ENCODE data around the gene TBX19. TPM values are rescaled to one million over a fixed set of nuclear protein-coding genes. Genes with fewer than 3 reads are reported as not detected.
A peak's percentile ranks its signal among the peaks of the same experiment; 100 is the strongest.

Gene TBX19
- total RNA-seq, 1 experiment from 2014 or later, result 3.0 TPM

GRCh38 chr1:168235548-168235885 is 45.2 kb upstream of the TBX19 start:
- Histone ChIP-seq H3K4me1 (ENCODE audit: control insufficient read depth in 1 of 2, insufficient read depth in 2 of 2, low read length in 2 of 2) (0 out of 4 replicates have a peak, but pooled peaks cover 0 to 4% of the 10 kb centered on the region in 2 experiments), H3K27ac (ENCODE audit: low read depth, low read length) (no peak overlapping the region), H3K9me3 (ENCODE audit: control insufficient read depth in 1 of 2, insufficient read depth in 1 of 2, low read depth in 1 of 2, low read length in 2 of 2) (no peaks in the 10 kb centered on the region), H3K36me3 (ENCODE audit: control insufficient read depth in 1 of 2, insufficient read depth in 2 of 2, low read length in 2 of 2) (peaks cover 18 to 38% of the 10 kb centered on the region in 2 experiments; a peak in 3 of 4 replicates), H2AFZ (ENCODE audit: low read depth, low read length, poor library complexity, severe bottlenecking) (no peak overlapping the region), H3K79me2 (ENCODE audit: insufficient read depth, low read length) (peaks cover 35% of the 10 kb centered on the region), H3K9ac (ENCODE audit: low read length) (no peak overlapping the region), H3K4me3 (replicated peaks in 1 of 2; ENCODE audit: low read depth in 1 of 2, low read length in 2 of 2) (no peak overlapping the region), H3K27me3 (ENCODE audit: insufficient read depth, low read length) (no peaks in the 10 kb centered on the region), H4K20me1 (ENCODE audit: insufficient read depth) (no peaks in the 10 kb centered on the region), H3K4me2 (ENCODE audit: low read length) (no peak overlapping the region), H3K9me2 (ENCODE audit: insufficient read depth) (no peaks in the 10 kb centered on the region)
- TF ChIP-seq ATF3 (IDR thresholded peaks at IDR 0.05) (no peak), RAD21 (IDR thresholded peaks at IDR 0.05; ENCODE audit: low read depth) (no peak), EZH2 (IDR thresholded peaks at IDR 0.05) (no peak), CBX3 (IDR thresholded peaks at IDR 0.05; ENCODE audit: low read depth) (0 out of 2 replicates have a peak, but pooled peaks have one; percentile 35), TCF7L2 (IDR thresholded peaks at IDR 0.05; ENCODE audit: borderline replicate concordance, extremely low read depth, insufficient read depth, insufficient read length) (no peak), EGR1 (IDR thresholded peaks at IDR 0.05; ENCODE audit: low read depth) (no peak)
- ChIA-PET RAD21 (ENCODE audit: low non-redundant PET in 1 of 2, low total read pairs in 2 of 2, uncharacterized antibody in 2 of 2, unreplicated experiment in 2 of 2) (interaction anchor here (0.6 to 2.1 kb wide), 4 partner anchors 86 to 879 kb away, joined by 3 to 13 read pairs (median 5); no protein-coding TSS in a partner anchor), CTCF (interaction anchor here (0.6 to 2.2 kb wide), 25 partner anchors 8 to 1113 kb away, joined by 3 to 27 read pairs (median 4); partner anchors contain the start of gene SFT2D2), POLR2A (no interaction called here)
- BruUV-seq (replicated peaks), result no TSS peak
- DNase-seq (ENCODE audit: low read depth, low spot score) (no peak), ATAC-seq (peak; percentile 58)
- intact Hi-C loops (cut with micrococcal nuclease), result loop anchor here (2.0 kb wide), 1 partner anchor 85 kb away; no protein-coding TSS in a partner anchor

- Histone ChIP-seq H3K36me3 (ENCODE audit: control insufficient read depth in 1 of 2, insufficient read depth in 2 of 2, low read length in 2 of 2) (peaks cover 18 to 38% of the 10 kb centered on the region in 2 experiments; a peak in 3 of 4 replicates), H3K4me2 (ENCODE audit: low read length) (no peak overlapping the region), H3K4me3 (replicated peaks in 1 of 2; ENCODE audit: low read depth in 1 of 2, low read length in 2 of 2) (no peak overlapping the region), H3K4me1 (ENCODE audit: control insufficient read depth in 1 of 2, insufficient read depth in 2 of 2, low read length in 2 of 2) (0 out of 4 replicates have a peak, but pooled peaks cover 0 to 4% of the 10 kb centered on the region in 2 experiments), H3K9ac (ENCODE audit: low read length) (no peak overlapping the region), H3K79me2 (ENCODE audit: insufficient read depth, low read length) (peaks cover 31% of the 10 kb centered on the region), H3K9me3 (ENCODE audit: control insufficient read depth in 1 of 2, insufficient read depth in 1 of 2, low read depth in 1 of 2, low read length in 2 of 2) (no peaks in the 10 kb centered on the region), H2AFZ (ENCODE audit: low read depth, low read length, poor library complexity, severe bottlenecking) (no peak overlapping the region), H3K27me3 (ENCODE audit: insufficient read depth, low read length) (no peaks in the 10 kb centered on the region), H3K9me2 (ENCODE audit: insufficient read depth) (no peaks in the 10 kb centered on the region), H3K27ac (ENCODE audit: low read depth, low read length) (no peak overlapping the region), H4K20me1 (ENCODE audit: insufficient read depth) (no peaks in the 10 kb centered on the region)
- DNase-seq (ENCODE audit: low read depth, low spot score) (no peak), ATAC-seq (no peak)
- CTCF ChIA-PET, result interaction anchor here (0.6 to 2.2 kb wide), 25 partner anchors 7 to 1113 kb away, joined by 3 to 27 read pairs (median 4); partner anchors contain the start of gene SFT2D2
- BruUV-seq (replicated peaks), result no TSS peak
- intact Hi-C loops (cut with micrococcal nuclease), result loop anchor here (2.0 kb wide), 1 partner anchor 85 kb away; no protein-coding TSS in a partner anchor
- RAD21 ChIA-PET (ENCODE audit: low non-redundant PET in 1 of 2, low total read pairs in 2 of 2, uncharacterized antibody in 2 of 2, unreplicated experiment in 2 of 2), result interaction anchor here (0.6 to 2.1 kb wide), 4 partner anchors 85 to 879 kb away, joined by 3 to 13 read pairs (median 5); no protein-coding TSS in a partner anchor
- POLR2A ChIA-PET, result no interaction called here
- TF ChIP-seq SIN3A (IDR thresholded peaks at IDR 0.05; ENCODE audit: low read depth), result no peak
- TF ChIP-seq EGR1 (IDR thresholded peaks at IDR 0.05; ENCODE audit: low read depth), result no peak
- no peak for TF ChIP-seq CBX3 (IDR thresholded peaks at IDR 0.05; ENCODE audit: low read depth)
- no peak for TF ChIP-seq ZBTB33 (IDR thresholded peaks at IDR 0.05; ENCODE audit: extremely low read depth, insufficient replicate concordance, low read length)
- no peak for TF ChIP-seq ATF3 (IDR thresholded peaks at IDR 0.05)
- TF ChIP-seq EZH2 (IDR thresholded peaks at IDR 0.05), result no peak
- no peak for TF ChIP-seq JUND (IDR thresholded peaks at IDR 0.05)
- TF ChIP-seq POLR2AphosphoS5 (IDR thresholded peaks at IDR 0.05; ENCODE audit: low read depth, low read length), result no peak
- TF ChIP-seq REST (IDR thresholded peaks at IDR 0.05; ENCODE audit: low read depth), result no peak
- TF ChIP-seq POLR2A (IDR thresholded peaks at IDR 0.05; ENCODE audit: borderline replicate concordance, extremely low read depth, insufficient read depth, insufficient read length), result no peak
- TF ChIP-seq ELF1 (IDR thresholded peaks at IDR 0.05; ENCODE audit: borderline replicate concordance, low read depth), result no peak
These were observed 44.7 kb upstream of the TBX19 start for GRCh38 chr1:168235937-168236336.

Data from HCT116 (cell line).